GM18909 (cell line): ENCODE measurements around the gene ZFP90.
A peak's percentile ranks its signal among the peaks of the same experiment; 100 is the strongest.
"Not testable (repeated sequence)": the region's sequence is repeated elsewhere in the genome, so short reads cannot be mapped to it uniquely, and the experiment has no call there.

Experiments used
- ATAC-seq: cut with Tn5 transposase; IDR thresholded peaks from one replicate; pipeline ENCODE4 v1.9.1; 2021; ENCODE audit warnings: mild to moderate bottlenecking; ENCODE audit not compliant: unreplicated experiment, poor library complexity

Gene ZFP90

DNA sequence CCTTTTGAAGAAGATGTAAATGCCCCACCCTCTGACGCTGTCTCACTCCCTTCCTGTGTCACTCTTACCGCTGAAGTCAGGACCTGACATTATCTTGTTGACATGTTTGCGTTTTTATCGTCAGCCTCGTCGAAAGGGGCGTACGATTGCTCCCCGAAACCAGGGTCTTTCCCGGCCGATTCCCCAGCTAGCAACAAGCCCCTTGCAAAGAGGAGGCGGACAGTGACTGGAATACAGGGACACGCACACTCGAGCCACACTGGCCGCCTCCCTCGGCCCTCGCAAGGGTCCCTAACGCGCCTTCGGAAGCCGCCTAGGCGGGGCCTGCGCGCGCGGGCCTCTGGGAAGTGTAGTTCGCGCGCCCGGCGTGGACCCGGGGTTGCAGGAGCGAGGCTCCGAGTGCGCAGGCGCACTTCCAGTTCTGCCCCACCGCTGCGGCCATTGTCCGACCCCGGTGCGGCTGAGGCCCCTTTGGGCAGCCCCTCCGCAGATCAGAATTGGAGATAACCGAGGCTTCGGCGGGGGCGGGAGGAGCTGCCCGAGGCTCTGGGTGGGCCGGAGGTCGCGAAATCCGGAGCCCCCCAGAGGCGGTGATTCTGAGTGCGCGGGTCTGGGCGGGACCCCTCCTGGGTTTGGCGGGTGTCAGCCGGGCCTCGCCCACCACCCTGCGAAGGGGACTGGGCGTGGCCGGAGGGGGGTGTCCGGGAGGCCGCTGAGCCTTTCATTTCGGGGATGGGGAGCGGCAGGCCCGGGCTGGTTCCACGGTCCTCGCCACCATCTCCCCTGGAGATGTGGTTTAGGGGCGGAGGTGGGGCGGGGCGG, at the start of gene ZFP90:
TSS of gene ZFP90 (plus strand) at position 412 of the 822 bp plus-strand sequence. CDS start 502 bp downstream, outside the sequence.
- ATAC-seq: peak; percentile 92

DNA sequence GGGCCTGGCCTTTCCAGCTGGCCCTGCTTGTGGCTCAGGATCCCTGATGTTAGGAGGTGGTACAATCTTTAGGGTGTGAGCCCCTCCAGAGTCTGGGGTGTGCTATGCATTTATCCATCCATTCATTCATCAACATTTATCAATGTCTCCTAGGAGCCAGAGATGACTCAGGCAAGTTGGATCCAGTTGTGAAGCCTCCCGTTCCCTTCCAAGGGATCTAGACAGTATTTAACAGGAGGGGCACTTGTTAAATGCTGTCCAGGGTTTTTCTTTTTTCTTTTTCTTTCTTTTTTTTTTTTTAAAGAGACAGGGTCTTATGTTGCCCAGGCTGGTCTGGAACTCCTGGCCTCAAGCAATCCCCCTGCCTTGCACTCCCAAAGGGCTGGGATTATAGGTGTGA, 48.7 kb upstream of the ZFP90 start:
- no peak for ATAC-seq

DNA sequence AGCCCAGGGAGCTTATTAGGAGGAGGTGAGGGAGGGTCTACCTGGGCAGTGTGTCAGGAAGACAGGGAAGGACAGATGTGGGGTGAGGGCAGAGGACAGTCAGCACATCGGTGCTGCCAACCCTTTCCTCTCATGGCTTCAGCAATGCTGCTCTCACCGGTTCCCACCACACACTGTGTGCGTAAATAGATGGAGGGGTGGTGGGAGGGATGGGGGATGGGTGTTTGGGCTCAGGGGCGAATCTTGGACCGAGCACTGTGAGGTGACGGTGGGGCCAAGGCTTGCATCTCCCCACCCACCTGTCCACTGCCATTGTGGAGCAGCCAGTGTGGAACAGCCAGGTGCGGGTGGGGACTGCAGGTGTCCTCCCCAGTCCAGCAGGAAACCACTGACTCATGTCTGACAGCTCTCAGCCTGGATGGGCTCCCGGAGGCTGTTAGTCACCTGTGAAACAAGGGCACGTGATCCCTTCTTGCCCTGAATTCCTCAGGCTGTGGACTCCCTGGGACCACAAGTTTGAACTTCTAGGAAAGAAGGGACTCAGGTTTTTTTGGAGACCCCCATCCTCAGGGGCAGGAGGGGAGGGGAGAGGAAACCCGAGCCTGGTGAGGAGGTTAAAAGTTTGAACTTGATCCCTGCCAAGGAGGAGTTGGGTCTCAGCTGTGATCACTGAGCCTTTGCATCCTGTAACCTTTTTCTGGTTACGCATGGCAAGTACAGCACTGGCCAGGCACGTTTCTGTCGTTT, 48.1 kb upstream of the ZFP90 start:
- ATAC-seq: no peak

DNA sequence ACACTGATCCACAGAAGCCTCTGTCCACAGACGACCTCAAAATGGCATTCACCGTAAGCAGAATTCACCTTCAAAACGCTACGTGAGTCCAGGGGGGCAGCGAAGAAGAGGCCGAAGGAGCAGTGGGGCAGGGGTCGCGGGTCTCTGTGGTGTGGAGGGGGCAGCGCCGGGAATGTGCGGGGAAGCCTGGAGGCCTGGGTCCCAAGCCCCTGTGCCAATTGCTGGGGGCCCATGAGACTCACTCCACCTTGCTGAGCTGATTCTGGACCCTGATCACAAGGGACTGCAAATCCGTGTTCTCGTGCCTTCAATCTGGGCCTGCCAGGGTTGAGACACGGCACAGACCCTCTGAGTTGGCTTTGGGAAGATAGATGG, 47.5 kb upstream of the ZFP90 start:
- ATAC-seq: no peak

DNA sequence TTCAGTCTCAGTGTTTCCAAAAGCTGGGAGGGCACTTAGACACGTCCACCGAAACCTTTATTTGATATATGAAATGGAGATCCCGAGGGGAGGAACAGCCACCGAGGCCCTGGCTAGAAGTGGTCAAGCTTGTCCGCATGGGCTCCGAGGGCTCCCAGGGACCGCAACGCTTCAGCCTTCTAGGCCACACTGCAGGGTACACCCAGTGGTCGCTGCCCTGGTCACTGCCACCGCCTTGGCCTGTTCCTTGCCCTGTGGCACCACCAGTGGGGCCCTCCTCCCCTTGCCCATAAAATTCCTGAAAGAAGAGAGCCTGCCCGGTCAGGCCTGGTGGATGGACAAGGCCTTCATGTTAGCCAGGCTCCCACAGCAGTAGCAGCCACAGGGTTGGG, 46.9 kb upstream of the ZFP90 start:
- no peak for ATAC-seq

DNA sequence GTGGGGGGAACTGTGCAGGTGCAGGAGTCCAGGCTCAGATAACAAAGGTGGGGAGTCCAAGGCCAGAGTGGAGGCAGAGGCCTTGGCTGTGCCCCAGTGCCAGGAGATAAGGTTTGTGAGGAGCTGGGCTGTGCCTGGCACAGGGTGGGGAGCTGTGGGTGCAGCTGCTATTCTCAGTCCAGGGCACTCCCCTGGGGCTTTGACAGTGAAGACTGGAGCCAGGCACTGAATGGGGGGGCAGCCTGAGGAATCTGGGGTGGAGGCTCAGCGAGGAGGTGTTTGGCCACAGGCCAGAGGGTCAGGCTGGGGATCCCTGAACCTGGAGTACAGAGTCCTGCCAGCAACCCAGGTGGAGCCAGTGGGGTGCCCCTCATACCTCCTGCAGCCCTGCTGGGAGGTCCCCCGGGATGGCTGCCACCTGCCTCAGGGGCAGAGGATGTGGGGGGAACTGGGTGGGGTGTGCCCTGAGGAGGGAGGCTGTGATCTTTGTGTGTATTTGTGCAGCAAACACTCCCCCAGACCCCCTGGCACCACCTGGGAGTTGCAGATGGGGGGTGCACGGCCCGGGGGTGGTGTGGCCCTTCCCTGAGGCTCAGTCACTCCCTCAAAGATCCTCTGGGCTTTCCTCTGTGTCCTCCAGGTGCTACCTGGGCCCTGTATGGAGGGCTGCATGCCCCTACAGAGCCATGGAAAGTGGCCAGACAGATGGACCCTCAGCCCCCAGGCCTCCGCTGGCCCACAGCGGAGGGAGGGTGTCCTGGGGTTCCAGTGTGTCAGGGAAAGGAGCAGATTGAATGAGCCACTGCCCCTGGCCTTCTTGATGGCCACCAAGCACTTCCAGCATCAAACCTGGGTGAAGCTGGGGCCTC, 46.3 kb upstream of the ZFP90 start:
- ATAC-seq: no peak

DNA sequence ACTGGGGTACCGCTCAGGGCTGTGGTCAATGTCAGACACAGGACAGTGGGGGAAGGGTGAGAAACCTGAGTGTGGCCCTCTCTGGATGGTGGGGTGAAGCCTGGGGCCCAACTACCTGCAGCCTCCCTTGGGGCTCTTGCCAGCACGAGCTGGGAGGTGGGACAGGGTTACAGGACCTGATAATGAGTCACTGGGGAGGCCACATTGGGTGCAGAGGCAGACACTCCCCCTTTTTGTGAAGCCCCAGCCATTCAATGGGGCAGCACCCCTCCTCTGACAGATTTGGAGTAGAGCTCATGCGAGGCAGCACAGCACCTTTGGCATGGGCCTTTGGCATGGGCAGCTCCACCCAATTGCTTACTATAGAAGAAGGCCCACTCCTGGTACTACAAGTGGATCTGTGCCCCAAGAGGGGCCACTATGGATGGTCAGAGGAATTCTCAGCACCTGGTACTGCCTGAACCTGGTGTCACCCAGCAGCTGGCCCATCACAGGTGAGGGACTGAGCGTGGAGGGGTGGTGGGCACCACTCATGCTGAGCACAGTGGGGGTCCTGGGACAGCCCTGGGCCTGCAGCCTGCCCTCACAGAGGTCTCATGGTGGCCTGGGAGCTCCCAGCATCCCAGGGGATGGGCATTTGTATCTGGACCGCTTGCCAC, 45.5 kb upstream of the ZFP90 start:
- no peak for ATAC-seq

DNA sequence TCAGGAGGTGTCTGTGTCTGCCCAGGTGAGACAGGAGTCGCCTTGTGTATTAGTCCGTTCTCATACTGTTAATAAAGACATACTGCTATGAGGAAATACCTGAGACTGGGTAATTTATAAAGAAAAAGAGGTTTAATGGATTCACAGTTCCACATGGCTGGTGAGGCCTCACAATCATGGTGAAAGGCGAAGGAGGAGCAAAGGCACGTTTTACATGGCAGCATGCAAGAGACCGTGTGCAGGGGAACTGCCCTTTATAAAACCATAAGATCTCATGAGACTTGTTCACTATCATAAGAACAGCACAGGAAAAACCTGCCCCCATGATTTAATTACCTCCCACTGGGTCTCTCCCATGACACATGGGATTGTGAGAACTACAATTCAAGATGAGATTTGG, 44.8 kb upstream of the ZFP90 start:
- ATAC-seq: not testable (repeated sequence)

DNA sequence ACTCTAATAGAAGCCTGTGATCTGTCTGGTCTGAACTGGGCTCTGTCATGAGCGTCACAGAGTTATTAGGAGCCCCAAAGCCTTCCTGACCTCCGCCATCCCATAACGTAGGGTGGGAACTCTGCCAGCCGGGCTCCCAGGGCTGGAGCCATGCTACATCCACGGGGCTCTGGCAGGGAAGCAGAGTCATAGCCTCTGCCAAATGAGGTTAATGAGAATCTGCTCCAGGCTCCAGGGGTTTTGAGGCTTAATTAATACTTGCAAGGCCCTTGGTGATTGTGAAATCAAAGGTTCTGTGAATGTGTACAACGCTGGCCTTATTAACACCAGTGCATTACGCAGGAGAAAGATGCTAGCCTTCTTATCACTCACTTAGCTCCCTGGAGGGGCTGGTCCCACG, 42.4 kb upstream of the ZFP90 start:
- no peak for ATAC-seq

GRCh38 chr16:68499006-68499405, 40.1 kb upstream of the ZFP90 start:
- no peak for ATAC-seq

- no peak for ATAC-seq
Measured at GRCh38 chr16:68503334-68503733, 35.8 kb upstream of the ZFP90 start.

DNA sequence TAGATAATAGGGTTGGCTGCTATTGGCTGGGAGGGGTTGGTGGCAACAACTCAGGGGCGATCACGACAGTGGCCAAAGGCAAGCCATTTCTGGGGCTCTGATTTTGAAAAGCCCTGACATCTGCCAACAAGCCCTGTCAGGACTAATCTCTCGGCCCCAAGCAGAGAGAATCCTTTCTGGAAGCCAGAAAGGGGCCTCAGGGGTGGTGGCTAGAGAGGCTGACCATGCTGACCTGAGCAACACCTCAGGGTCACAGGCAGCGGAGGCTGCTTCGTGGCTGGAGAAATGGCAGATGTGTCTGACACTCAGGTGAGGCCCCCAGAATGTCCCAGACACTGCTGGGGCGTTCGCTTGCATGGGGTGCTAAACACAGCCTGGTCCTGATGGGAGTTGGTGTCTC, 35.0 kb upstream of the ZFP90 start:
- no peak for ATAC-seq

- ATAC-seq: no peak
Measured at GRCh38 chr16:68506331-68507053, 32.6 kb upstream of the ZFP90 start.

GRCh38 chr16:68508013-68508412, 31.1 kb upstream of the ZFP90 start:
- ATAC-seq: no peak

DNA sequence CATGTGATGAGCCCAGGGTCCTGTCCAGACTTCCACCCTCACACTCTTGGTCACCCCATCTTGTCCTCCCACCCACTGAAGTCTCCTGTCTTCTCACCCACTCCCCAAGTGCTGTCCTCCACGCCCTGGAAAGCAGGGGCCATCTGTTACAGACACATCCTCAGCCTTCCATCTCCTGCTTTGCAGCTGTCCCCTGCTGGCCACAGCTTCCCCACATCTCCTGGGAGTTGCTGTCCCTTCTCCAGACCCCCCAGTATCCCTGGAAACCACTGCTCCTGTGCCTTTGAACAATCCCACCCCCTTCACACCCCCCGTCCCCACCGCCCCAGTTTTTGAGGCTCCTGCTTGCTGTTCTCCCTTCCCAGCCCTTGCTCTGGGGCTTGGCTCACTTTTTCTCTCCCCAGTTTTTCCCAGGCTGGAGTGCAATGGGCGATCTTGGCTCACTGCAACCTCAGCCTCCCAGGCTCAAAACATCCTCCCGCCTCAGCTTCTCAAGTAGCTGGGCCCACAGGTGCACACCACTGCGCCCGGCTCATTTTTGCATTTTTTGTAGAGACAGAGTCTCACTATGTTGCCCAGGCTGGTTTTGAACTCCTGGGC, 30.4 kb upstream of the ZFP90 start:
- no peak for ATAC-seq

GRCh38 chr16:68509381-68509780, 29.7 kb upstream of the ZFP90 start:
- no peak for ATAC-seq

DNA sequence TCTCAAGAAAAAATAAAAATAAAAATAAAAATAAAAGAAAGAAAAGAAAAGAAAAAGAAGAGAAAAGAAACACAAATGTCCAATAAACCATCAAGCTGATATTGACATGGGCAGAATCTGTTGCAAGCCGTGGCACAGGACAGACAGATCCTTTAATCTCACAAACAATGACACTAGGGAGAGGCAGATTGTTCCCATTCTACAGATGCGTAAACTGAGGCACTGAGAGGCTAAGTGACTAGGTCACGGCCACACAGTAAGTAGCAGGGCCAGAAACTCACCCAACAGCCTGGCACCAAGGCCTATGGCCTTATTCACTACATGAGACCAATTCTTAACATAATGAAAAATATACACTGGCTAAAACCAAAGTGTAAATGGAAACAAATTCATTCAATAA, 28.3 kb upstream of the ZFP90 start:
- no peak for ATAC-seq

- no peak for ATAC-seq
Measured at GRCh38 chr16:68512183-68512582, 26.9 kb upstream of the ZFP90 start.

- ATAC-seq: no peak
Measured at GRCh38 chr16:68512742-68513141, 26.3 kb upstream of the ZFP90 start.
